ENCODE data around the gene CCDC83.

DNA sequence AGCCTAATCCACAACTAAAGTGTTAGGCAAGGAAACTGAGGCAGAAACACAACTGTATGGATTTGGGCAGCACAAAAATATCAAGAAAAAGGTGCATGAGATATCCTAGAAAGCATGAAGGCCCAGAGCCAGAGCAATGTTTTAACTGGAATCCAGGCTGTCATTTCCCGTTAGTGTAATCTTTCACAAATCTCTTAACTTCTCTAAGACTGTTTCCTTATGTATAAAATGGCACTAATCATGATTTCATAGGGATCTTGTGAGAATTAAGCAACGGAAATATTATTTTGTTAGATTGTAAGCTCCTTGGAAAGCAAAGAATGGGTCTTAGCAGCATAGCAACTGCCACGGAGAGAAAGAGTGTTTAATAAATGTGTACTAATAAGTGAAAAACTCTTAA lies 29.6 kb upstream of the CCDC83 start:
- TF ChIP-seq, protein P1, sequence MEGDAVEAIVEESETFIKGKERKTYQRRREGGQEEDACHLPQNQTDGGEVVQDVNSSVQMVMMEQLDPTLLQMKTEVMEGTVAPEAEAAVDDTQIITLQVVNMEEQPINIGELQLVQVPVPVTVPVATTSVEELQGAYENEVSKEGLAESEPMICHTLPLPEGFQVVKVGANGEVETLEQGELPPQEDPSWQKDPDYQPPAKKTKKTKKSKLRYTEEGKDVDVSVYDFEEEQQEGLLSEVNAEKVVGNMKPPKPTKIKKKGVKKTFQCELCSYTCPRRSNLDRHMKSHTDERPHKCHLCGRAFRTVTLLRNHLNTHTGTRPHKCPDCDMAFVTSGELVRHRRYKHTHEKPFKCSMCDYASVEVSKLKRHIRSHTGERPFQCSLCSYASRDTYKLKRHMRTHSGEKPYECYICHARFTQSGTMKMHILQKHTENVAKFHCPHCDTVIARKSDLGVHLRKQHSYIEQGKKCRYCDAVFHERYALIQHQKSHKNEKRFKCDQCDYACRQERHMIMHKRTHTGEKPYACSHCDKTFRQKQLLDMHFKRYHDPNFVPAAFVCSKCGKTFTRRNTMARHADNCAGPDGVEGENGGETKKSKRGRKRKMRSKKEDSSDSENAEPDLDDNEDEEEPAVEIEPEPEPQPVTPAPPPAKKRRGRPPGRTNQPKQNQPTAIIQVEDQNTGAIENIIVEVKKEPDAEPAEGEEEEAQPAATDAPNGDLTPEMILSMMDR (IDR thresholded peaks at IDR 0.05 in 4 of 5, conservative IDR thresholded peaks at IDR 0.05 in 1 of 5) = no peak
- no peak for TF ChIP-seq POLR2A (IDR thresholded peaks at IDR 0.05)

All from gastrocnemius medialis (tissue), 4 donors.